ENCODE results near the gene DDX39B.

Gene DDX39B

DNA sequence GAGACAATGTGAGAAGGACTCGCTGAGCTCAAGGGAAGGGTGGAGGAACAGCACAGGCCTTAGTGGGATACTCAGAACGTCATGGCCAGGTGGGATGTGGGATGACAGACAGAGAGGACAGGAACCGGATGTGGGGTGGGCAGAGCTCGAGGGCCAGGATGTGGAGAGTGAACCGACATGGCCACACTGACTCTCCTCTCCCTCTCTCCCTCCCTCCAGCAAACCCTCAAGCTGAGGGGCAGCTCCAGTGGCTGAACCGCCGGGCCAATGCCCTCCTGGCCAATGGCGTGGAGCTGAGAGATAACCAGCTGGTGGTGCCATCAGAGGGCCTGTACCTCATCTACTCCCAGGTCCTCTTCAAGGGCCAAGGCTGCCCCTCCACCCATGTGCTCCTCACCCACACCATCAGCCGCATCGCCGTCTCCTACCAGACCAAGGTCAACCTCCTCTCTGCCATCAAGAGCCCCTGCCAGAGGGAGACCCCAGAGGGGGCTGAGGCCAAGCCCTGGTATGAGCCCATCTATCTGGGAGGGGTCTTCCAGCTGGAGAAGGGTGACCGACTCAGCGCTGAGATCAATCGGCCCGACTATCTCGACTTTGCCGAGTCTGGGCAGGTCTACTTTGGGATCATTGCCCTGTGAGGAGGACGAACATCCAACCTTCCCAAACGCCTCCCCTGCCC lies 35.2 kb upstream of the DDX39B start:
- no peak for DNase-seq (ENCODE audit: extremely low read depth, insufficient read length)
- TF ChIP-seq, protein P1, sequence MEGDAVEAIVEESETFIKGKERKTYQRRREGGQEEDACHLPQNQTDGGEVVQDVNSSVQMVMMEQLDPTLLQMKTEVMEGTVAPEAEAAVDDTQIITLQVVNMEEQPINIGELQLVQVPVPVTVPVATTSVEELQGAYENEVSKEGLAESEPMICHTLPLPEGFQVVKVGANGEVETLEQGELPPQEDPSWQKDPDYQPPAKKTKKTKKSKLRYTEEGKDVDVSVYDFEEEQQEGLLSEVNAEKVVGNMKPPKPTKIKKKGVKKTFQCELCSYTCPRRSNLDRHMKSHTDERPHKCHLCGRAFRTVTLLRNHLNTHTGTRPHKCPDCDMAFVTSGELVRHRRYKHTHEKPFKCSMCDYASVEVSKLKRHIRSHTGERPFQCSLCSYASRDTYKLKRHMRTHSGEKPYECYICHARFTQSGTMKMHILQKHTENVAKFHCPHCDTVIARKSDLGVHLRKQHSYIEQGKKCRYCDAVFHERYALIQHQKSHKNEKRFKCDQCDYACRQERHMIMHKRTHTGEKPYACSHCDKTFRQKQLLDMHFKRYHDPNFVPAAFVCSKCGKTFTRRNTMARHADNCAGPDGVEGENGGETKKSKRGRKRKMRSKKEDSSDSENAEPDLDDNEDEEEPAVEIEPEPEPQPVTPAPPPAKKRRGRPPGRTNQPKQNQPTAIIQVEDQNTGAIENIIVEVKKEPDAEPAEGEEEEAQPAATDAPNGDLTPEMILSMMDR (IDR thresholded peaks at IDR 0.05; ENCODE audit: insufficient read depth, low read length, poor library complexity, severe bottlenecking), result no peak
- Histone ChIP-seq H3K4me3 (replicated peaks; ENCODE audit: low read depth, low read length) (peak overlapping the region; percentile 90), H3K36me3 (ENCODE audit: control insufficient read depth, insufficient read depth, low read length) (peaks cover 11% of the 10 kb centered on the region), H3K27me3 (replicated peaks; ENCODE audit: control insufficient read depth, insufficient read depth, low read length) (no peaks in the 10 kb centered on the region)

DNA sequence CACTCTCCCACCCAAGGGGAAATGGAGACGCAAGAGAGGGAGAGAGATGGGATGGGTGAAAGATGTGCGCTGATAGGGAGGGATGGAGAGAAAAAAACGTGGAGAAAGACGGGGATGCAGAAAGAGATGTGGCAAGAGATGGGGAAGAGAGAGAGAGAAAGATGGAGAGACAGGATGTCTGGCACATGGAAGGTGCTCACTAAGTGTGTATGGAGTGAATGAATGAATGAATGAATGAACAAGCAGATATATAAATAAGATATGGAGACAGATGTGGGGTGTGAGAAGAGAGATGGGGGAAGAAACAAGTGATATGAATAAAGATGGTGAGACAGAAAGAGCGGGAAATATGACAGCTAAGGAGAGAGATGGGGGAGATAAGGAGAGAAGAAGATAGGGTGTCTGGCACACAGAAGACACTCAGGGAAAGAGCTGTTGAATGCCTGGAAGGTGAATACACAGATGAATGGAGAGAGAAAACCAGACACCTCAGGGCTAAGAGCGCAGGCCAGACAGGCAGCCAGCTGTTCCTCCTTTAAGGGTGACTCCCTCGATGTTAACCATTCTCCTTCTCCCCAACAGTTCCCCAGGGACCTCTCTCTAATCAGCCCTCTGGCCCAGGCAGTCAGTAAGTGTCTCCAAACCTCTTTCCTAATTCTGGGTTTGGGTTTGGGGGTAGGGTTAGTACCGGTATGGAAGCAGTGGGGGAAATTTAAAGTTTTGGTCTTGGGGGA lies 34.3 kb upstream of the DDX39B start:
- no peaks in the 10 kb centered on the region for H3K27me3 ChIP-seq (replicated peaks; ENCODE audit: control insufficient read depth, insufficient read depth, low read length)
- H3K4me3 ChIP-seq (replicated peaks; ENCODE audit: low read depth, low read length), result peak overlapping the region; percentile 90
- peaks cover 11% of the 10 kb centered on the region for H3K36me3 ChIP-seq (ENCODE audit: control insufficient read depth, insufficient read depth, low read length)
- TF ChIP-seq, protein P1 (IDR thresholded peaks at IDR 0.05; ENCODE audit: insufficient read depth, low read length, poor library complexity, severe bottlenecking), result no peak
- no peak for DNase-seq (ENCODE audit: extremely low read depth, insufficient read length)

DNA sequence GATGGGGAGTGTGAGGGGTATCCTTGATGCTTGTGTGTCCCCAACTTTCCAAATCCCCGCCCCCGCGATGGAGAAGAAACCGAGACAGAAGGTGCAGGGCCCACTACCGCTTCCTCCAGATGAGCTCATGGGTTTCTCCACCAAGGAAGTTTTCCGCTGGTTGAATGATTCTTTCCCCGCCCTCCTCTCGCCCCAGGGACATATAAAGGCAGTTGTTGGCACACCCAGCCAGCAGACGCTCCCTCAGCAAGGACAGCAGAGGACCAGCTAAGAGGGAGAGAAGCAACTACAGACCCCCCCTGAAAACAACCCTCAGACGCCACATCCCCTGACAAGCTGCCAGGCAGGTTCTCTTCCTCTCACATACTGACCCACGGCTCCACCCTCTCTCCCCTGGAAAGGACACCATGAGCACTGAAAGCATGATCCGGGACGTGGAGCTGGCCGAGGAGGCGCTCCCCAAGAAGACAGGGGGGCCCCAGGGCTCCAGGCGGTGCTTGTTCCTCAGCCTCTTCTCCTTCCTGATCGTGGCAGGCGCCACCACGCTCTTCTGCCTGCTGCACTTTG lies 33.6 kb upstream of the DDX39B start, which contains the start of gene TNF:
Gene TNF, plus strand, starts transcription at position 231 of the 567 bp plus-strand sequence. Its CDS starts 177 bp downstream, at position 408.
- Histone ChIP-seq H3K4me3 (replicated peaks; ENCODE audit: low read depth, low read length) (peak within 1 kb of the TSS; percentile 90), H3K27me3 (replicated peaks; ENCODE audit: control insufficient read depth, insufficient read depth, low read length) (no peaks in the 10 kb centered on the region), H3K36me3 (ENCODE audit: control insufficient read depth, insufficient read depth, low read length) (peaks cover 11% of the 10 kb centered on the region)
- TF ChIP-seq, protein P1 (IDR thresholded peaks at IDR 0.05; ENCODE audit: insufficient read depth, low read length, poor library complexity, severe bottlenecking), result no peak
- DNase-seq (ENCODE audit: extremely low read depth, insufficient read length), result peak; percentile 87

DNA sequence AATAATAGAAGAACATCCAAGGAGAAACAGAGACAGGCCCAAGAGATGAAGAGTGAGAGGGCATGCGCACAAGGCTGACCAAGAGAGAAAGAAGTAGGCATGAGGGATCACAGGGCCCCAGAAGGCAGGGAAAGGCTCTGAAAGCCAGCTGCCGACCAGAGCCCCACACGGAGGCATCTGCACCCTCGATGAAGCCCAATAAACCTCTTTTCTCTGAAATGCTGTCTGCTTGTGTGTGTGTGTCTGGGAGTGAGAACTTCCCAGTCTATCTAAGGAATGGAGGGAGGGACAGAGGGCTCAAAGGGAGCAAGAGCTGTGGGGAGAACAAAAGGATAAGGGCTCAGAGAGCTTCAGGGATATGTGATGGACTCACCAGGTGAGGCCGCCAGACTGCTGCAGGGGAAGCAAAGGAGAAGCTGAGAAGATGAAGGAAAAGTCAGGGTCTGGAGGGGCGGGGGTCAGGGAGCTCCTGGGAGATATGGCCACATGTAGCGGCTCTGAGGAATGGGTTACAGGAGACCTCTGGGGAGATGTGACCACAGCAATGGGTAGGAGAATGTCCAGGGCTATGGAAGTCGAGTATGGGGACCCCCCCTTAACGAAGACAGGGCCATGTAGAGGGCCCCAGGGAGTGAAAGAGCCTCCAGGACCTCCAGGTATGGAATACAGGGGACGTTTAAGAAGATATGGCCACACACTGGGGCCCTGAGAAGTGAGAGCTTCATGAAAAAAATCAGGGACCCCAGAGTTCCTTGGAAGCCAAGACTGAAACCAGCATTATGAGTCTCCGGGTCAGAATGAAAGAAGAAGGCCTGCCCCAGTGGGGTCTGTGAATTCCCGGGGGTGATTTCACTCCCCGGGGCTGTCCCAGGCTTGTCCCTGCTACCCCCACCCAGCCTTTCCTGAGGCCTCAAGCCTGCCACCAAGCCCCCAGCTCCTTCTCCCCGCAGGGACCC lies 32.6 kb upstream of the DDX39B start:
- H3K4me3 ChIP-seq (replicated peaks; ENCODE audit: low read depth, low read length), result peak overlapping the region; percentile 90
- DNase-seq (ENCODE audit: extremely low read depth, insufficient read length), result no peak
- TF ChIP-seq, protein P1 (IDR thresholded peaks at IDR 0.05; ENCODE audit: insufficient read depth, low read length, poor library complexity, severe bottlenecking), result peak; percentile 37
- no peaks in the 10 kb centered on the region for H3K27me3 ChIP-seq (replicated peaks; ENCODE audit: control insufficient read depth, insufficient read depth, low read length)
- H3K36me3 ChIP-seq (ENCODE audit: control insufficient read depth, insufficient read depth, low read length), result peaks cover 11% of the 10 kb centered on the region
